Smooth muscle cell (in vitro differentiated cells): ENCODE data around the gene TSC22D2. TPM values are rescaled to one million over a fixed set of nuclear protein-coding genes. Genes with fewer than 3 reads are reported as not detected.

Experiments
- DNase-seq: peaks from one replicate; lab custom pipeline; 2025; ENCODE audit not compliant: unreplicated experiment; lab: John Stamatoyannopoulos, UW
- H2AFZ ChIP-seq: fragments of 200-600 bp; sonication (generic); 2 replicates; pipeline ENCODE4 v1.6.0; 2016; ENCODE audit warnings: antibody characterized with exemption, low read depth, mild to moderate bottlenecking
- H3F3A ChIP-seq: fragments of 200-600 bp; sonication (generic); 2 replicates; pipeline ENCODE4 v1.6.0; 2017; ENCODE audit warnings: antibody characterized with exemption, low read depth
- H3K27ac ChIP-seq: fragments of 200-600 bp; sonication (generic); 2 replicates; pipeline ENCODE4 v1.5.1; 2016; ENCODE audit warnings: low read depth, mild to moderate bottlenecking
- H3K27me3 ChIP-seq: fragments of 200-600 bp; sonication (generic); 2 replicates; pipeline ENCODE4 v1.6.1; 2016; ENCODE audit warnings: low read depth, mild to moderate bottlenecking
- H3K36me3 ChIP-seq: fragments of 200-600 bp; sonication (generic); 2 replicates; pipeline ENCODE4 v1.5.1; 2016; ENCODE audit warnings: low read depth
- H3K4me1 ChIP-seq: fragments of 200-600 bp; sonication (generic); 2 replicates; pipeline ENCODE4 v1.5.1; 2016; ENCODE audit warnings: low read depth
- H3K4me2 ChIP-seq: fragments of 200-600 bp; sonication (generic); 2 replicates; pipeline ENCODE4 v1.6.0; 2016; ENCODE audit warnings: mild to moderate bottlenecking
- H3K4me3 ChIP-seq: fragments of 200-600 bp; sonication (generic); 2 replicates; pipeline ENCODE4 v1.5.1; 2016; ENCODE audit warnings: mild to moderate bottlenecking
- H3K79me2 ChIP-seq: fragments of 200-600 bp; sonication (generic); 2 replicates; pipeline ENCODE4 v1.6.0; 2016; ENCODE audit warnings: low read depth, mild to moderate bottlenecking
- H3K9ac ChIP-seq: fragments of 200-600 bp; sonication (generic); 2 replicates; pipeline ENCODE4 v1.6.0; 2016; ENCODE audit warnings: low read depth
- H3K9me3 ChIP-seq: fragments of 200-600 bp; sonication (generic); replicated peaks from 2 replicates; pipeline ENCODE4 v1.5.1; 2016; ENCODE audit warnings: low read depth
- H4K20me1 ChIP-seq: fragments of 200-600 bp; sonication (generic); 2 replicates; pipeline ENCODE4 v1.6.0; 2016; ENCODE audit warnings: low read depth
- WGBS: methylation state at CpG from one replicate; pipeline ENCODE4 v1.1.7; 2016; ENCODE audit warnings: low lambda C conversion rate; 5-methylcytosine and 5-hydroxymethylcytosine counted together
- polyA plus RNA-seq: library from polyadenylated mRNA; unstranded; fragments of >200 nt; fragmentation: Nextera tagmentation; extraction: Ambion mirVana; gene quantifications from 2 replicates; pipeline ENCODE4 v1.2.1, GENCODE V29; 2016
- total RNA-seq: library from RNA; depleted of rRNA; stranded (reverse); fragments of >200 nt; gene quantifications from 2 replicates; pipeline ENCODE4 v1.2.3, GENCODE V29; 2014
- TF ChIP-seq, protein P1 (sequence below): fragments of 200-600 bp; sonication (generic); IDR thresholded peaks from 2 replicates; pipeline ENCODE4 v1.5.1; 2017; ENCODE audit warnings: borderline replicate concordance, mild to moderate bottlenecking, antibody characterized with exemption; ENCODE audit not compliant: insufficient read depth, poor library complexity, severe bottlenecking

Gene TSC22D2
- total and polyA plus RNA-seq, 2 experiments from 2014 or later: 31.7 to 37.0 TPM

GRCh38 chr3:150372722-150373121, 35.4 kb upstream of the TSC22D2 start:
- TF ChIP-seq, protein P1, sequence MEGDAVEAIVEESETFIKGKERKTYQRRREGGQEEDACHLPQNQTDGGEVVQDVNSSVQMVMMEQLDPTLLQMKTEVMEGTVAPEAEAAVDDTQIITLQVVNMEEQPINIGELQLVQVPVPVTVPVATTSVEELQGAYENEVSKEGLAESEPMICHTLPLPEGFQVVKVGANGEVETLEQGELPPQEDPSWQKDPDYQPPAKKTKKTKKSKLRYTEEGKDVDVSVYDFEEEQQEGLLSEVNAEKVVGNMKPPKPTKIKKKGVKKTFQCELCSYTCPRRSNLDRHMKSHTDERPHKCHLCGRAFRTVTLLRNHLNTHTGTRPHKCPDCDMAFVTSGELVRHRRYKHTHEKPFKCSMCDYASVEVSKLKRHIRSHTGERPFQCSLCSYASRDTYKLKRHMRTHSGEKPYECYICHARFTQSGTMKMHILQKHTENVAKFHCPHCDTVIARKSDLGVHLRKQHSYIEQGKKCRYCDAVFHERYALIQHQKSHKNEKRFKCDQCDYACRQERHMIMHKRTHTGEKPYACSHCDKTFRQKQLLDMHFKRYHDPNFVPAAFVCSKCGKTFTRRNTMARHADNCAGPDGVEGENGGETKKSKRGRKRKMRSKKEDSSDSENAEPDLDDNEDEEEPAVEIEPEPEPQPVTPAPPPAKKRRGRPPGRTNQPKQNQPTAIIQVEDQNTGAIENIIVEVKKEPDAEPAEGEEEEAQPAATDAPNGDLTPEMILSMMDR: peak; percentile 20
- no peaks in the 10 kb centered on the region for H3K36me3 ChIP-seq
- H2AFZ ChIP-seq: no peak overlapping the region
- WGBS: 8% methylated on average over 1 of the region's 1 CpG
- peak overlapping the region; percentile 81 for H3K4me2 ChIP-seq
- no peaks in the 10 kb centered on the region for H3K79me2 ChIP-seq
- peak overlapping the region; percentile 58 for H3K9ac ChIP-seq
- no peaks in the 10 kb centered on the region for H3K9me3 ChIP-seq
- DNase-seq: no peak
- peak overlapping the region; percentile 95 for H3K27ac ChIP-seq
- no peak overlapping the region for H3K4me3 ChIP-seq
- H3F3A ChIP-seq: peaks cover 9% of the 10 kb centered on the region
- H4K20me1 ChIP-seq: no peaks in the 10 kb centered on the region
- peaks cover 35% of the 10 kb centered on the region for H3K4me1 ChIP-seq
- H3K27me3 ChIP-seq: no peaks in the 10 kb centered on the region

DNA sequence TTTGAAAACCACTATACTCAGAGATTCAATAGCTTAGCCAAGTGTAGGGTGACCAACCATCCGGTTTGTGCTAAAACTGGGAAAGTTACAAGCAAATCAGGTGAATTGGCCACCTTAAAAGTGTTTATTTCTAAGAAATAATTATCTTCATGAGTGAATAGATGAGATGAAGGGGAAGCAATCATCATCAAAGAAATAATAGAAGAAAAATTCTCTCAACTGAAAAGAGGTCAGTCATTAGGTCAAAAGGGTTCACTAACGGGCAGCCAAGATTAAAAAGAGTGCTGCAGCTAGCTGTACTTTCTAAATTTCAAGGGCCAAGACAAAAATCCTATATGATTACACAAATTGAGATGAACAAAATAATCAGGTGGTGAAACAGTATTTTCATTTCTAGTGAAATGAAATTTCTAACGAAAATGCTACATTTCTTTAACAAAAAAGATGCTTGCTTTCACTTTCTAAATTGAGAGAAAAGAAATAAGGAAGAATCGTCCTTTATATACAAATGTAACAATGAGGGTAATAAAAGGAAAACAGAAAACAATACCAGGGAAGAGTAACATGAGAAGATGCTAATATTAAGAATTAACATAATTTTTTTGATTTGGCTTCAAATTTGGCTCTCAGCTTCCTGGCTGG, 34.7 kb upstream of the TSC22D2 start:
- Histone ChIP-seq H4K20me1 (no peaks in the 10 kb centered on the region), H3F3A (peaks cover 9% of the 10 kb centered on the region), H3K4me3 (no peak overlapping the region), H3K27ac (peak overlapping the region; percentile 95), H3K27me3 (no peaks in the 10 kb centered on the region), H3K79me2 (no peaks in the 10 kb centered on the region), H3K4me1 (peaks cover 35% of the 10 kb centered on the region), H2AFZ (no peak overlapping the region), H3K9me3 (no peaks in the 10 kb centered on the region), H3K4me2 (no peak overlapping the region), H3K36me3 (no peaks in the 10 kb centered on the region), H3K9ac (no peak overlapping the region)
- DNase-seq: no peak
- WGBS: 94% methylated on average over 4 of the region's 4 CpGs
- TF ChIP-seq, protein P1: no peak

- H3K27ac ChIP-seq: no peak overlapping the region
These were observed 33.1 kb upstream of the TSC22D2 start for GRCh38 chr3:150374975-150375374.

More at GRCh38 chr3:150374975-150375374, 33.1 kb upstream of the TSC22D2 start:
- peaks cover 9% of the 10 kb centered on the region for H3F3A ChIP-seq
- TF ChIP-seq, protein P1: no peak
- H3K79me2 ChIP-seq: no peaks in the 10 kb centered on the region
- H3K9me3 ChIP-seq: no peaks in the 10 kb centered on the region
- no peaks in the 10 kb centered on the region for H4K20me1 ChIP-seq
- H3K4me1 ChIP-seq: peaks cover 31% of the 10 kb centered on the region
- H3K36me3 ChIP-seq: no peaks in the 10 kb centered on the region
- H2AFZ ChIP-seq: no peak overlapping the region
- H3K4me3 ChIP-seq: no peak overlapping the region
- H3K4me2 ChIP-seq: no peak overlapping the region
- no peaks in the 10 kb centered on the region for H3K27me3 ChIP-seq
- no peak for DNase-seq
- no peak overlapping the region for H3K9ac ChIP-seq
